ENCODE measurements around the gene CCDC106. TPM values are rescaled to one million over a fixed set of nuclear protein-coding genes. Genes with fewer than 3 reads are reported as not detected.

The CCDC106 gene
- total and polyA plus RNA-seq, 2 of the 4 experiments (the other 2 are of a cell fraction): 2.3 to 13.6 TPM

DNA sequence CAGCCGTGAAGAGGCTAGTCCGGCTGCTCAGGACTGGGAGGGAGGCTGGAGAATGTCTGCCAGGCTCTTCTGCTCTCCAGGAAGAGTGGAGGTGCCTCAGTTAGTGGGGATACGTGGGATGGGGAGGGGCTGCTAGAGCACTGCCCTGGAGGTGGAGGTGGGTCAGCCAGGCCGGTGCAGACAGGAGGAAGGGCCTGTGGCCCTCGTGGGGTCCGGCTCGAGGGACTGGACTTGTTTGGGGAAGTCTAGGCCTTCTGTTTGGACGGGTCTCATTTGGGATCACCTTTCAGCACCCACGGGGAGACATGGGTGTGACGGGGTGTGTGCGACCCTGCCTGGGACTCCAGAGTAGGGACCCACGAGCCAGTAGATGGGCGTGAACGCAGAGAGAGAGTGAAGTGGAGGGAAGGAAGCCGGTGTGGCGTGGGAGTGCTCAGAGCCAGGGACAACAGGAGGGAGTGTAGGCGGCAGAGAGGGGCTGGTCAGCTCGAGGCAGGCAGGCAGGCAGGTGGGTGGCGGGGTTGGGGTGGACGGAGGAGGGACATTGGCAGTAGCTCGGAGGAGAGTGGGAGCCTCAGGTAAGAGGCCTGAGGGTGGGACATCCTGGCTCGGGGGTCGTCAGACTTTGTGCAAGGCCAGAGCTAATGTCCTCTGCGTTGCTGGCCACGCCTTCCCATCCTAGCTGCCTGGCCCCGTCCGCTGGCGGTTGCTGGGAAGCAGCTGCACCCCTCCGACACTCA is 38.5 kb downstream of the CCDC106 start:
- H2BK20ac ChIP-seq (ENCODE audit: low read depth, low read length): no peak overlapping the region
- no peak overlapping the region for H3K4me3 ChIP-seq (ENCODE audit: insufficient read depth, low read depth, low read length)
- H2AK9ac ChIP-seq (replicated peaks; ENCODE audit: low read depth, low read length, poor library complexity): no peak overlapping the region
- H2BK15ac ChIP-seq (ENCODE audit: low read depth, low read length): no peak overlapping the region
- dilution Hi-C loops (cut with HindIII; ENCODE audit: low sequenced_read_pairs, unreplicated experiment): no loop called here
- no peak overlapping the region for H3K56ac ChIP-seq (ENCODE audit: extremely low read depth, insufficient read depth, low read length)
- H4K91ac ChIP-seq (ENCODE audit: insufficient read depth, low read depth, low read length): no peak overlapping the region
- no peaks in the 10 kb centered on the region for H3K27me3 ChIP-seq (ENCODE audit: control insufficient read depth, insufficient read depth, low read length)
- no peaks in the 10 kb centered on the region for H3K9me3 ChIP-seq (ENCODE audit: control insufficient read depth, insufficient read depth, low read length)
- no peak overlapping the region for H3K23ac ChIP-seq (ENCODE audit: low read depth, low read length)
- no peak overlapping the region for H2AFZ ChIP-seq (replicated peaks; ENCODE audit: low read length, poor library complexity)
- H3K18ac ChIP-seq (ENCODE audit: low read depth, low read length): no peak overlapping the region
- H4K20me1 ChIP-seq (ENCODE audit: insufficient read depth, low read length): peaks cover 62% of the 10 kb centered on the region
- no peak overlapping the region for H2BK120ac ChIP-seq (ENCODE audit: low read depth, low read length)
- no TSS peak for BruUV-seq (replicated peaks)
- H3K36me3 ChIP-seq (ENCODE audit: control insufficient read depth, insufficient read depth, low read length): peaks cover 66% of the 10 kb centered on the region
- H4K8ac ChIP-seq (ENCODE audit: low read depth in 2 of 2, low read length in 2 of 2): no peak overlapping the region
- H3K9ac ChIP-seq (ENCODE audit: low read depth, low read length): no peak overlapping the region
- no peak for TF ChIP-seq MAFK (IDR thresholded peaks at IDR 0.05; ENCODE audit: low read depth, low read length)
- TF ChIP-seq RCOR1 (IDR thresholded peaks at IDR 0.05; ENCODE audit: insufficient replicate concordance, low read length): no peak
- TF ChIP-seq FOS (IDR thresholded peaks at IDR 0.05; ENCODE audit: low read depth, low read length): no peak
- no peak for TF ChIP-seq MXI1 (IDR thresholded peaks at IDR 0.05; ENCODE audit: borderline replicate concordance, low read depth, low read length)
- no peak for TF ChIP-seq BHLHE40 (IDR thresholded peaks at IDR 0.05; ENCODE audit: low read depth, low read length)
- TF ChIP-seq, protein P1, sequence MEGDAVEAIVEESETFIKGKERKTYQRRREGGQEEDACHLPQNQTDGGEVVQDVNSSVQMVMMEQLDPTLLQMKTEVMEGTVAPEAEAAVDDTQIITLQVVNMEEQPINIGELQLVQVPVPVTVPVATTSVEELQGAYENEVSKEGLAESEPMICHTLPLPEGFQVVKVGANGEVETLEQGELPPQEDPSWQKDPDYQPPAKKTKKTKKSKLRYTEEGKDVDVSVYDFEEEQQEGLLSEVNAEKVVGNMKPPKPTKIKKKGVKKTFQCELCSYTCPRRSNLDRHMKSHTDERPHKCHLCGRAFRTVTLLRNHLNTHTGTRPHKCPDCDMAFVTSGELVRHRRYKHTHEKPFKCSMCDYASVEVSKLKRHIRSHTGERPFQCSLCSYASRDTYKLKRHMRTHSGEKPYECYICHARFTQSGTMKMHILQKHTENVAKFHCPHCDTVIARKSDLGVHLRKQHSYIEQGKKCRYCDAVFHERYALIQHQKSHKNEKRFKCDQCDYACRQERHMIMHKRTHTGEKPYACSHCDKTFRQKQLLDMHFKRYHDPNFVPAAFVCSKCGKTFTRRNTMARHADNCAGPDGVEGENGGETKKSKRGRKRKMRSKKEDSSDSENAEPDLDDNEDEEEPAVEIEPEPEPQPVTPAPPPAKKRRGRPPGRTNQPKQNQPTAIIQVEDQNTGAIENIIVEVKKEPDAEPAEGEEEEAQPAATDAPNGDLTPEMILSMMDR (conservative IDR thresholded peaks at IDR 0.05; ENCODE audit: low read depth, low read length): no peak
- TF ChIP-seq MAZ (IDR thresholded peaks at IDR 0.05; ENCODE audit: borderline replicate concordance, low read depth, low read length): no peak
- TF ChIP-seq RFX5 (IDR thresholded peaks at IDR 0.05; ENCODE audit: low read depth, low read length): no peak
- no peak for TF ChIP-seq CEBPB (IDR thresholded peaks at IDR 0.05; ENCODE audit: low read depth, low read length)
- TF ChIP-seq, protein P2, sequence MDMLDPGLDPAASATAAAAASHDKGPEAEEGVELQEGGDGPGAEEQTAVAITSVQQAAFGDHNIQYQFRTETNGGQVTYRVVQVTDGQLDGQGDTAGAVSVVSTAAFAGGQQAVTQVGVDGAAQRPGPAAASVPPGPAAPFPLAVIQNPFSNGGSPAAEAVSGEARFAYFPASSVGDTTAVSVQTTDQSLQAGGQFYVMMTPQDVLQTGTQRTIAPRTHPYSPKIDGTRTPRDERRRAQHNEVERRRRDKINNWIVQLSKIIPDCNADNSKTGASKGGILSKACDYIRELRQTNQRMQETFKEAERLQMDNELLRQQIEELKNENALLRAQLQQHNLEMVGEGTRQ (IDR thresholded peaks at IDR 0.05; ENCODE audit: low read depth, low read length): no peak
- ATAC-seq (ENCODE audit: low read depth): no peak
- ChIA-PET CTCF (no interaction called here), POLR2A (ENCODE audit: unreplicated experiment) (no interaction called here)
- H3K4me1 ChIP-seq (ENCODE audit: control insufficient read depth, insufficient read depth, low read length): no peaks in the 10 kb centered on the region
- no peak overlapping the region for H3K4ac ChIP-seq (ENCODE audit: low read depth, low read length)
- H4K5ac ChIP-seq (ENCODE audit: low read depth, low read length): no peak overlapping the region
- intact Hi-C loops (cut with micrococcal nuclease): no loop called here
- H3K27ac ChIP-seq (ENCODE audit: insufficient read depth, low read length): no peak overlapping the region
- H3K9me1 ChIP-seq (ENCODE audit: insufficient read depth, low read length): peaks cover 8% of the 10 kb centered on the region; the same call in 1 of the 2 replicates
- no peak overlapping the region for H3K4me2 ChIP-seq (ENCODE audit: low read depth, low read length)
- no peak overlapping the region for H3K14ac ChIP-seq (replicated peaks; ENCODE audit: low read depth, low read length)
- DNase-seq: no peak
- 97% methylated on average over 11 of the region's 29 CpGs; no CpG with 5 or more reads in 1 of the 2 experiments for WGBS, 2 experiments (ENCODE audit: extremely low coverage in 2 of 2, insufficient read length in 1 of 2)
- H2AK5ac ChIP-seq (ENCODE audit: low read depth, low read length): no peak overlapping the region
- in situ Hi-C loops (cut with MboI; ENCODE audit: low sequenced_read_pairs): loop anchor here (25.0 kb wide), 1 partner anchor 451 kb away; the partner anchor contains the start of gene ZNF444
- peaks cover 22 to 50% of the 10 kb centered on the region in 2 experiments for H3K79me1 ChIP-seq (ENCODE audit: low read depth in 1 of 2, low read length in 2 of 2)
- no peak overlapping the region for H2BK5ac ChIP-seq (ENCODE audit: low read depth, low read length, poor library complexity, severe bottlenecking)

Measured in IMR-90 (cell line).